SK-N-MC (cell line): ENCODE results near the gene TRMT112.
"Not testable (repeated sequence)": the region's sequence is repeated elsewhere in the genome, so short reads cannot be mapped to it uniquely, and the experiment has no call there.

ENCODE experiments used
- DNase-seq: peaks from one replicate; pipeline ENCODE4 v3.0.0-alpha.2; 2011; ENCODE audit warnings: low read depth, low spot score
- H3K27ac ChIP-seq: fragments of 200-600 bp; sonication (generic); 2 replicates; pipeline ENCODE4 v1.5.1; 2016; ENCODE audit warnings: mixed run types
- H3K36me3 ChIP-seq: fragments of 200-600 bp; sonication (generic); 2 replicates; pipeline ENCODE4 v1.6.1; 2017; ENCODE audit warnings: antibody characterized with exemption, low read length, mixed read lengths; ENCODE audit not compliant: insufficient read depth
- H3K4me3 ChIP-seq: fragments of 200-600 bp; sonication (generic); 2 replicates; pipeline ENCODE4 v1.5.1; 2016
- H3K9ac ChIP-seq: fragments of 200-600 bp; sonication (generic); 2 replicates; pipeline ENCODE4 v1.8.0; 2017; ENCODE audit warnings: mixed run types, mixed read lengths; ENCODE audit not compliant: insufficient read length
- H3K9me3 ChIP-seq: fragments of 200-600 bp; sonication (generic); 2 replicates; pipeline ENCODE4 v1.6.1; 2017; ENCODE audit warnings: low read depth, mild to moderate bottlenecking, antibody characterized with exemption, low read length, moderate library complexity, mixed read lengths
- EZH2 ChIP-seq: fragments of 200-600 bp; sonication (generic); IDR thresholded peaks from one replicate; pipeline ENCODE4 v1.6.1; 2017; ENCODE audit warnings: antibody characterized with exemption
- FOXP2 ChIP-seq: optimal IDR thresholded peaks from 2 replicates; pipeline ENCODE3; 2011; ENCODE audit warnings: mild to moderate bottlenecking, moderate library complexity; ENCODE audit not compliant: insufficient read depth; ENCODE audit errors: extremely low read length, control extremely low read depth
- POLR2AphosphoS5 ChIP-seq: IDR thresholded peaks from 2 replicates; pipeline ENCODE4 v1.6.1; 2012; ENCODE audit warnings: mild to moderate bottlenecking, low read depth, low read length, borderline replicate concordance

TRMT112 gene

DNA sequence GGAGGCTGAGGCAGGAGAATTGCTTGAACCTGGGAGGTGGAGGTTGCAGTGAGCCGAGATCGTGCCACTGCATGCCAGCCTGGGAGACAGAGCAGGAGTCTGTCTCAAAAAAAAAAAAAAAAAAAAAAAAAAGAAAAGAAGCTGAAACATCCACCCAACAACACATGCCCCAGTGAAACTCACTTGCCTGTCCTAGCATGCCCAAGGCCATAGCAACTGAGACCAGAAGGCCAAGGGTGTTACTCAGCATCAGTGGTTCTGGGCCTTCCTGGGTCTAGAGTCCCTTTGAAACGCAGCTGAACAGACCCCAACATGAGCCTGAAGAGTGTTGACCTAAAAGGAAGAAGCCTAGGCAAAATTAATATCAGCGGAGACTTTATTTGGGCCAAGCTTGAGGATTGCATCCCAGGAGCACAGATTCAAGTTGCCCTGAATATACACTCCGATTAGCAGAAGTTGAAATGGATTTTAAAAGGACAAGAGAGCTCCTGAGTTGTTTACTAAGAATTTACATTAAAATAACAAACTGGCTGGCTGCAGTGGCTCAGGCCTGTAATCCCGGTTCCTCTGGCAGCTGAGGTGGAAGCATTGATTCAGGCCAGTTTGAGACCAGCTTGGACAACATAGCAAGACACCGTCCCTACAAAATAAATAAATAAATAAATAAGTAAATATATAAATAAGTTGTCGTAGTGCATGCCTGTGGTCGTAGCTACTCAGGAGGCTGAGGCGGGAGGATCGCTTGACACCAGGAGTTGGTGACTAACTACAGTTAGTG, 7.5 kb upstream of the TRMT112 start:
- Histone ChIP-seq H3K36me3 (no peaks in the 10 kb centered on the region; the same call in 1 of the 2 replicates), H3K9ac (no peak overlapping the region)

DNA sequence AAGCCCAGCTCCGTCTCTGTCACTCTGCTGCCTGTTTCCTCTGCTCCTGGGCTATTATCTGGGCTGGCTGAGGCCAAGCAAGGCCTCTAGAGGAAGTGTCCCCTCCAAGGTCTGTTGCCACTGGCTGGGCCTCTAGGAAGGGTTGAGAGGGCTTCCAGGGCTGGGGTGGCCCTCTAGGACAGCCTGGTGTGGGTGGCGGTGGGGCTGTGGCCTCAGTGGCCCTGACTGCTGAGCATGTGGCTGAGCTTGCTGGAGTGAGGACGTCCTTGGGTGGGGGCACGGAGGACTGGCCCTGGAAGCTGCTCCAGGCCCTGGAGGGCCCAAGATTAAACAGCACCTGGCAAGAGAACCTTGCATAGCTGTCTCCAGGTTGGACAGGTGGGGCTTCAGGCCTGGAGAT, 6.6 kb upstream of the TRMT112 start:
- H3K4me3 ChIP-seq, DNase-seq: not testable (repeated sequence)

More for the DNA sequence above, 7.5 kb upstream of the TRMT112 start:
- no peak for DNase-seq
- no peak overlapping the region for H3K27ac ChIP-seq
- H3K4me3 ChIP-seq = no peak overlapping the region
- TF ChIP-seq FOXP2 (no peak), POLR2AphosphoS5 (no peak), EZH2 (no peak)
- no peaks in the 10 kb centered on the region for H3K9me3 ChIP-seq

DNA sequence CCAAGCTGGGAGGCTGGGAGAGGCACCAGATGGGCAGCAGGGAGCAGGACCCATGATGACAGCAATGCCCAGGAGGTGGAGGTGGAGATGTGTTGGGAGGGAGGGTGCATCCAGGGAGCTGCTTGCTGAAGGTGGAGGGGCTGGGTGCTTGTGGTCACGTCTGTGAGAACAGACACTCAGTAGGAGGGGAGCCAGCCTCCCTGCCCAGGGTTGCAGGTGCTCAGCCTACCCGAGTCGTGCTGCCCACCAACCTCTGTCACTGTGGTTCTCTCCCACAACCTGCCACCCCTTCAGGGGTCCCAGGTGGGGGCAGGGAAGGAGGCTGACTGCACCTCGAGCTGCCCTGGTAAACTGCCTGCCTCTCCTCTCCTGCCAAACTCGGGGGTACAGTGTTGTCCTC, 6.0 kb upstream of the TRMT112 start:
- TF ChIP-seq FOXP2 (no peak), POLR2AphosphoS5 (no peak), EZH2 (no peak)
- H3K27ac ChIP-seq = no peak overlapping the region
- H3K9ac ChIP-seq = no peak overlapping the region

More for the DNA sequence above, 6.6 kb upstream of the TRMT112 start:
- H3K9ac ChIP-seq, H3K36me3 ChIP-seq, H3K9me3 ChIP-seq, H3K27ac ChIP-seq: not testable (repeated sequence)

DNA sequence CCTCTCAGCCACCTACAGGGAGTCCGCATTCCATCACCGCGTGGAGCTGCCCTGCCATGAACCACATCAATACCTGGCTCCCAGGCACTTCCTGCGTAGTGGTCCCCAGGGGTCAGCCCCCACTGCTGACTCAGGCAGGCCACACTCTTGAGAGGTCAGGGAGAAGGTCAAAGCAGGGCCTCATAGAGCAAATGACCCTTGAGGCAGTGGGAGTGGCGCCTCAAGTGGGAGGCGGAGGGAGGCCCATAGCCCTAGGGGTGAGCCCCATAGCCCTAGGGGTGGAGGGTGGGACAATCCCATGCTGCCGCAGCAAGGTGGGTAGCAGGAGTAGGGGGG, 5.5 kb upstream of the TRMT112 start:
- Histone ChIP-seq H3K27ac (no peak overlapping the region), H3K9ac (no peak overlapping the region), H3K36me3 (no peaks in the 10 kb centered on the region; the same call in 1 of the 2 replicates), H3K4me3 (no peak overlapping the region), H3K9me3 (no peaks in the 10 kb centered on the region)
- DNase-seq = no peak
- no peak for TF ChIP-seq FOXP2
- TF ChIP-seq POLR2AphosphoS5 = no peak
- TF ChIP-seq EZH2 = no peak

More for the DNA sequence above, 6.0 kb upstream of the TRMT112 start:
- no peaks in the 10 kb centered on the region; the same call in 1 of the 2 replicates for H3K36me3 ChIP-seq
- no peak for DNase-seq
- H3K4me3 ChIP-seq = no peak overlapping the region
- no peaks in the 10 kb centered on the region for H3K9me3 ChIP-seq

DNA sequence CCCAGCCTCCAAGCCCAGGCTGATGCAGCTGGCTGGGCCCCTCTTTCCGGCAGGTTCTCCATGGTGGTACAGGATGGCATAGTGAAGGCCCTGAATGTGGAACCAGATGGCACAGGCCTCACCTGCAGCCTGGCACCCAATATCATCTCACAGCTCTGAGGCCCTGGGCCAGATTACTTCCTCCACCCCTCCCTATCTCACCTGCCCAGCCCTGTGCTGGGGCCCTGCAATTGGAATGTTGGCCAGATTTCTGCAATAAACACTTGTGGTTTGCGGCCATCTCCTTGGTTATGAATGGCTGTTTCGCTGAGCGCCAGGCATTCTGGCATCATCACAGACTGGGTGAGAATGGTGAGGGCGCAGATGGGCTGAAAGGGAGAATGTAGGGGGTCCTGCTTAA, 4.2 kb upstream of the TRMT112 start:
- no peak overlapping the region for H3K9ac ChIP-seq
- no peaks in the 10 kb centered on the region for H3K9me3 ChIP-seq
- no peak overlapping the region for H3K27ac ChIP-seq
- TF ChIP-seq EZH2 = no peak
- TF ChIP-seq POLR2AphosphoS5 = no peak
- TF ChIP-seq FOXP2 = no peak
- H3K36me3 ChIP-seq = no peaks in the 10 kb centered on the region; the same call in 1 of the 2 replicates
- no peak overlapping the region for H3K4me3 ChIP-seq
- no peak for DNase-seq

DNA sequence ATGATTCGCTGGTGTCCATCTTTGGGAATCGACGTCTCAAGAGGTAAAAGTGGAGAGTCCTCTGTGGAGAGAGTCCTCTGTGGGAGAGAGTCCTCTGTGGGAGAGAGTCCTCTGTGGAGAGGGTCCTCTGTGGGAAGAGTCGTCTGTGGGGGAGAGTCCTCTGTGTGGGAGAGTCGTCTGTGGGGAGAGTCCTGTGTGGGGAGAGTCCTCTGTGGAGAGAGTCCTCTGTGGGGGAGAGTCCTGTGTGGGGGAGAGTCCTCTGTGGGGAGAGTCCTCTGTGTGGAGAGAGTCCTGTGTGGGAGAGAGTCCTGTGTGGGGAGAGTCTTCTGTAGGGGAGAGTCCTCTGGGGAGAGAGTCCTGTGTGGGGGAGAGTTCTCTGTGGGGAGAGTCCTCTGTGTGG, 3.7 kb upstream of the TRMT112 start:
- DNase-seq = no peak
- no peak overlapping the region for H3K9ac ChIP-seq
- no peak overlapping the region for H3K27ac ChIP-seq
- TF ChIP-seq FOXP2 = no peak
- TF ChIP-seq EZH2 = no peak
- no peak for TF ChIP-seq POLR2AphosphoS5
- no peaks in the 10 kb centered on the region for H3K9me3 ChIP-seq
- H3K36me3 ChIP-seq = no peaks in the 10 kb centered on the region; the same call in 1 of the 2 replicates
- H3K4me3 ChIP-seq = no peak overlapping the region

DNA sequence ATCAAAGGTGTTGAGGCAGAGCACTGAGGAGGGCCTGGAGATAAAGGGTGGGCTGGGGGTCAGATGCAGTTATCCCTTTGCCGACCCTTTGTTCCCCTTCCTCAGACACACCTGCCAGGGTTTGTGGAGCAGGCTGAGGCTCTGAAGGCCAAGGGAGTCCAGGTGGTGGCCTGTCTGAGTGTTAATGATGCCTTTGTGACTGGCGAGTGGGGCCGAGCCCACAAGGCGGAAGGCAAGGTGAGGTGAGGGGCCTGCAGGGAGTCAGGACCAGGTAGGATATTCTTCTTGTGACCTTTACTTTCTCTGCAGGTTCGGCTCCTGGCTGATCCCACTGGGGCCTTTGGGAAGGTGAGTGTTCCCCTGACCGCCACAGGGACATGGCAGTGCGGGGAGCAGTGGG, 3.2 kb upstream of the TRMT112 start:
- H3K27ac ChIP-seq = no peak overlapping the region
- H3K9ac ChIP-seq = no peak overlapping the region
- TF ChIP-seq EZH2 (no peak), POLR2AphosphoS5 (no peak), FOXP2 (no peak)
- H3K4me3 ChIP-seq = no peak overlapping the region
- H3K9me3 ChIP-seq = no peaks in the 10 kb centered on the region
- H3K36me3 ChIP-seq = no peaks in the 10 kb centered on the region; the same call in 1 of the 2 replicates
- DNase-seq = no peak

DNA sequence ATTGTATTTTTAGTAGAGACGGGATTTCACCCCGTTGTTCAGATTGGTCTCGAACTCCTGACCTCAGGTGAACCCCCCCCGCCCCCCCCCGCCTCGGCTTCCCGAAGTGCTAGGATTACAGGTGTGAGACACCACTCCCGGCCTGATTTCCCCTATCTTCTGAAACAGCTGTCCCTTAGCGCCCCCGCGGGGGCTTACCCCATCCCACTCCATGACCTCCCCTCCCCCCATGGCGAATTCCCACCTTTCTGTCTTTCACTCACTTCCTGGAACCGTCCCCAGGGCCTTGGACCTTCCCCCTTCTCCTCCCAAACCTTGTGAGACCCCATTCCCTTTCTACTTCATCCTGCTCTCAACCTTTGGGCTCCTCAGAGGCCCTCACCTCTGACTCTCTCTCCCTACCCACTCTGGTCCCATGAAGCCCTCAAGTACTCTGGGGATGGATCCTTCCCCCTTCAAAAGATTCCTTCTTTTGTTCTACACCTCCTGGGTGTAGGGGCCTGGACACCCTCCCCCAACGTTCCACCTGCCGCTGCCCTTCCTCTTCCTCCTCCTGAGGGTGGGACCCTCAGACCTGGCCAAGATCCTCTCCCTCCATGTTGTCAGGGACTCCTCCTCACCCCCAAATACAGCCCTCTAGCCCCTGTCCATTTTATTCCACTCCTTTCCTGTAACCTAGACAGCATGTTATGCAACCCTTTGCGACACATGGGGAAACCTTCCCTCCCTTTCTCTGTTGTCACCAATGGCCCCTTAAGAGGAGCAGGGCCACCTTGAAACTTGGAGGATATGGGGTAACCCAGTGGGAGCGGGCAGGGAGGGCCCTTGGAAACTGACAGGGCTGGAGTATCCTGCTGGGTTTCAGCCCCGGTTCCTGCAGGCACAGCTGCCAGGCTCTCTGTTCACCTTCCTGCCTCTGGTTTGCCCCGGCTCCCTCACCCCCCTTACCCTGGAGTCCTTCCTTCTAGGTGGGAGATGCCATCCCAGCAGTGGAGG, 1.7 kb upstream of the TRMT112 start:
- Histone ChIP-seq H3K9me3 (no peaks in the 10 kb centered on the region), H3K9ac (peak overlapping the region; percentile 97), H3K27ac (no peak overlapping the region), H3K4me3 (peak overlapping the region; percentile 96), H3K36me3 (peaks cover 5% of the 10 kb centered on the region; the same call in 1 of the 2 replicates)
- TF ChIP-seq EZH2 = no peak
- no peak for TF ChIP-seq FOXP2
- TF ChIP-seq POLR2AphosphoS5 = no peak
- no peak for DNase-seq
